SK-N-SH treated with all-trans-retinoic acid at 6 μM for 48 hours (cell line): ENCODE measurements around the gene ADAM19.

Experiments used
- ATAC-seq: fragments of 200-7000 bp; cut with Tn5 transposase; 3 replicates; pipeline ENCODE4 v1.9.1; 2020; ENCODE audit warnings: mild to moderate bottlenecking, moderate library complexity
- ARNTL ChIP-seq: fragments of 450-650 bp; formaldehyde crosslinking; IDR thresholded peaks from 2 replicates; pipeline ENCODE4 v1.5.0; 2020; ENCODE audit warnings: low read depth, mild to moderate bottlenecking, moderate library complexity, borderline replicate concordance
- BACH2 ChIP-seq: fragments of 250-450 bp; sonication (Bioruptor Pico); IDR thresholded peaks from 2 replicates; pipeline ENCODE4 v1.9.0; 2021; ENCODE audit warnings: mild to moderate bottlenecking, borderline replicate concordance
- CREB5 ChIP-seq: fragments of 250-450 bp; sonication (Bioruptor Pico); IDR thresholded peaks from 2 replicates; pipeline ENCODE4 v1.5.1; 2020; ENCODE audit warnings: low read depth, mild to moderate bottlenecking, moderate library complexity
- CSDC2 ChIP-seq: fragments of 250-450 bp; sonication (Bioruptor Pico); IDR thresholded peaks from 2 replicates; pipeline ENCODE4 v1.5.0; 2020; ENCODE audit warnings: mild to moderate bottlenecking, moderate library complexity
- CSRNP3 ChIP-seq: fragments of 250-450 bp; sonication (Bioruptor Pico); IDR thresholded peaks from 2 replicates; pipeline ENCODE4 v1.5.1; 2021; ENCODE audit warnings: mild to moderate bottlenecking, moderate library complexity
- ESRRG ChIP-seq: fragments of 250-450 bp; sonication (Bioruptor Pico); IDR thresholded peaks from 2 replicates; pipeline ENCODE4 v1.6.1; 2021; ENCODE audit warnings: mild to moderate bottlenecking
- GLIS3 ChIP-seq: fragments of 250-450 bp; sonication (Bioruptor Pico); IDR thresholded peaks from 2 replicates; pipeline ENCODE4 v1.5.0; 2020; ENCODE audit warnings: mild to moderate bottlenecking, moderate library complexity
- OSR1 ChIP-seq: fragments of 250-450 bp; sonication (Bioruptor Pico); IDR thresholded peaks from 2 replicates; pipeline ENCODE4 v1.8.0; 2022; ENCODE audit warnings: moderate library complexity, mild to moderate bottlenecking, inconsistent platforms
- PATZ1 ChIP-seq: fragments of 250-450 bp; sonication (Bioruptor Pico); IDR thresholded peaks from 2 replicates; pipeline ENCODE4 v1.8.0; 2020; ENCODE audit warnings: mild to moderate bottlenecking, moderate library complexity, borderline replicate concordance
- POU6F1 ChIP-seq: fragments of 250-450 bp; sonication (Bioruptor Pico); IDR thresholded peaks from 2 replicates; pipeline ENCODE4 v1.8.0; 2021; ENCODE audit warnings: low read depth, mild to moderate bottlenecking, moderate library complexity, borderline replicate concordance
- PPARA ChIP-seq: fragments of 250-450 bp; sonication (Bioruptor Pico); IDR thresholded peaks from 2 replicates; pipeline ENCODE4 v1.5.0; 2020; ENCODE audit warnings: mild to moderate bottlenecking, borderline replicate concordance
- RARB ChIP-seq: fragments of 250-450 bp; sonication (Bioruptor Pico); IDR thresholded peaks from 2 replicates; pipeline ENCODE4 v1.8.0; 2021; ENCODE audit warnings: mild to moderate bottlenecking, moderate library complexity
- SNAI2 ChIP-seq: fragments of 250-450 bp; sonication (Bioruptor Pico); IDR thresholded peaks from 2 replicates; pipeline ENCODE4 v1.5.0; 2020; ENCODE audit warnings: mild to moderate bottlenecking, moderate library complexity
- TOX ChIP-seq: fragments of 250-450 bp; sonication (Bioruptor Pico); IDR thresholded peaks from 2 replicates; pipeline ENCODE4 v1.8.0; 2021; ENCODE audit warnings: mild to moderate bottlenecking, moderate library complexity, borderline replicate concordance
- TSHZ2 ChIP-seq: fragments of 250-450 bp; sonication (Bioruptor Pico); IDR thresholded peaks from 2 replicates; pipeline ENCODE4 v1.5.0; 2020; ENCODE audit warnings: mild to moderate bottlenecking, moderate library complexity
- ZC3H10 ChIP-seq: fragments of 250-450 bp; sonication (Bioruptor Pico); IDR thresholded peaks from 2 replicates; pipeline ENCODE4 v1.5.1; 2021; ENCODE audit warnings: mild to moderate bottlenecking, moderate library complexity
- ZFP3 ChIP-seq: fragments of 250-450 bp; sonication (Bioruptor Pico); IDR thresholded peaks from 2 replicates; pipeline ENCODE4 v1.5.0; 2020; ENCODE audit warnings: mild to moderate bottlenecking, moderate library complexity
- ZFP30 ChIP-seq: fragments of 450-650 bp; formaldehyde crosslinking; IDR thresholded peaks from 2 replicates; pipeline ENCODE4 v1.5.0; 2022; ENCODE audit warnings: mild to moderate bottlenecking, moderate library complexity
- ZNF565 ChIP-seq: fragments of 450-650 bp; formaldehyde crosslinking; conservative IDR thresholded peaks from 2 replicates; pipeline ENCODE4 v1.5.0; 2020; ENCODE audit warnings: low read depth, mild to moderate bottlenecking, moderate library complexity
- ZNF70 ChIP-seq: fragments of 450-650 bp; formaldehyde crosslinking; IDR thresholded peaks from 2 replicates; pipeline ENCODE4 v1.5.0; 2020; ENCODE audit warnings: mild to moderate bottlenecking, moderate library complexity
- ZNF8 ChIP-seq: fragments of 450-650 bp; formaldehyde crosslinking; IDR thresholded peaks from 2 replicates; pipeline ENCODE4 v1.5.0; 2020; ENCODE audit warnings: mild to moderate bottlenecking, moderate library complexity

The ADAM19 gene

GRCh38 chr5:157454273-157454672, 121.3 kb downstream of the ADAM19 start:
- no peak for ATAC-seq
- TF ChIP-seq ZC3H10 (CRISPR knock-in tag), result no peak
- no peak for TF ChIP-seq CSRNP3 (CRISPR knock-in tag)
- no peak for TF ChIP-seq ESRRG (CRISPR knock-in tag)
- no peak for TF ChIP-seq RARB (CRISPR knock-in tag)
- no peak for TF ChIP-seq OSR1
- no peak for TF ChIP-seq ZNF8 (CRISPR knock-in tag)
- no peak for TF ChIP-seq TOX (CRISPR knock-in tag)
- no peak for TF ChIP-seq ZNF70 (CRISPR knock-in tag)
- no peak for TF ChIP-seq ZNF565 (CRISPR knock-in tag)
- TF ChIP-seq CREB5, result no peak
- no peak for TF ChIP-seq CSDC2 (CRISPR knock-in tag)
- no peak for TF ChIP-seq ZFP3 (CRISPR knock-in tag)
- TF ChIP-seq BACH2, result no peak
- TF ChIP-seq PPARA (CRISPR knock-in tag), result no peak
- TF ChIP-seq SNAI2 (CRISPR knock-in tag), result no peak
- TF ChIP-seq TSHZ2, result no peak
- no peak for TF ChIP-seq ARNTL (CRISPR knock-in tag)

GRCh38 chr5:157451806-157452205, 123.8 kb downstream of the ADAM19 start:
- TF ChIP-seq ZNF565 (CRISPR knock-in tag), result no peak
- no peak for TF ChIP-seq SNAI2 (CRISPR knock-in tag)
- TF ChIP-seq POU6F1 (CRISPR knock-in tag), result no peak
- TF ChIP-seq CSRNP3 (CRISPR knock-in tag), result no peak
- no peak for TF ChIP-seq OSR1
- no peak for TF ChIP-seq CSDC2 (CRISPR knock-in tag)
- no peak for TF ChIP-seq RARB (CRISPR knock-in tag)
- TF ChIP-seq BACH2, result no peak
- no peak for TF ChIP-seq PATZ1
- TF ChIP-seq ZFP3 (CRISPR knock-in tag), result no peak
- no peak for TF ChIP-seq GLIS3 (CRISPR knock-in tag)
- TF ChIP-seq ZFP30 (CRISPR knock-in tag), result no peak
- TF ChIP-seq ZNF8 (CRISPR knock-in tag), result no peak
- TF ChIP-seq ZNF70 (CRISPR knock-in tag), result no peak
- no peak for TF ChIP-seq ZC3H10 (CRISPR knock-in tag)
- ATAC-seq, result peak; percentile 45; the same call in 2 of the 3 replicates
